IPS-20b (cell line): ENCODE measurements around the gene TXNDC11.

Experiments used
- H3K27ac ChIP-seq: one replicate; pipeline ENCODE4 v1.5.1; 2013; ENCODE audit warnings: low read length
- H3K27me3 ChIP-seq: 2 replicates; pipeline ENCODE4 v1.6.1; 2013; ENCODE audit warnings: mild to moderate bottlenecking, low read length, inconsistent platforms; ENCODE audit not compliant: insufficient read depth
- H3K36me3 ChIP-seq: 2 replicates; pipeline ENCODE4 v1.6.1; 2013; ENCODE audit warnings: low read depth, mild to moderate bottlenecking, inconsistent platforms, low read length, moderate library complexity; ENCODE audit not compliant: insufficient read depth
- H3K4me1 ChIP-seq: 2 replicates; pipeline ENCODE4 v1.6.1; 2013; ENCODE audit warnings: mild to moderate bottlenecking, control low read depth, inconsistent platforms, low read length, moderate library complexity; ENCODE audit not compliant: insufficient read depth
- H3K4me3 ChIP-seq: 2 replicates; pipeline ENCODE4 v1.5.1; 2013; ENCODE audit warnings: mild to moderate bottlenecking, low read length, inconsistent platforms
- H3K9ac ChIP-seq: 2 replicates; pipeline ENCODE4 v1.6.1; 2013; ENCODE audit warnings: low read depth, mild to moderate bottlenecking, inconsistent platforms, low read length, moderate library complexity
- H3K9me3 ChIP-seq: 2 replicates; pipeline ENCODE4 v1.6.1; 2013; ENCODE audit warnings: mild to moderate bottlenecking, low read depth, low read length, inconsistent platforms; ENCODE audit not compliant: insufficient read depth

The TXNDC11 gene

DNA sequence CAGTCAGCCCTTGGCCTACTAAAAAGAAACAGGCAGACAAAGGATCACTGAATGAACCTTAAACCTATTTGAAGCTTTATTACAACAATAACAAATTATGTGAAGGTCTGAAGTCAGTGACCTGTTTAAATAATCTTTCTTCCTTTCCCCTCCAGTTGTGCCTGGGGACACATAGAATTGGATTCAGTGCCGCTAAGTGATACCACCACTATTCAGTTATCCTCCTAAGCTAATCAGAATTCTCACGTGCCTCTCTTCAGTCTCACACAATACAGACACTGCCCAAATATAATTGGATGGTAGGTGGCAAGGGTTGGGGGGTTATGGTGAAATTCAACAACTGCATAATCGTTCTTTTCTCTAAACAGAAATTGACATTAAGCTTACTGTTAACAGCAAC, 11.4 kb downstream of the TXNDC11 start:
- Histone ChIP-seq H3K36me3 (peaks cover 71% of the 10 kb centered on the region), H3K9me3 (no peaks in the 10 kb centered on the region), H3K9ac (no peak overlapping the region), H3K4me3 (no peak overlapping the region), H3K27ac (no peak overlapping the region), H3K4me1 (no peaks in the 10 kb centered on the region), H3K27me3 (no peaks in the 10 kb centered on the region)

DNA sequence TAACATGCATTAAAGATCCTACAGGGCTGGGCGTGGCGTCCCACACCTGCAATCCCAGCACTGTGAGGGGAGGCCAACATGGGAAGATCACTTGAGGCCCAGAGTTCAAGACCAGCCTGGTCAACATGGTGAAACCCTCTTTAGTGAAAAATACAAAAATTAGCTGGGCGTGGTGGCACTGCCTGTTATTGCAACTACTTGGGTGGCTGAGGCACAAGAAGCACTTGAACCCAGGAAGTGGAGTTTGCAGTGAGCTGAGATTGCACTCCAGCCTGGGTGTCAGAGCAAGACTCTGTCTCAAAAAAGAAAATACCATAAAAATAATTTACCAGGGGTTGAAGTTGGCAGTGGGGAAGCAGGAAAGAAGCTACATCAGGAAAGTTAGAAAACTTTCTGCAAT, 12.9 kb downstream of the TXNDC11 start:
- Histone ChIP-seq H3K4me1 (no peaks in the 10 kb centered on the region), H3K27ac (no peak overlapping the region), H3K9me3 (no peaks in the 10 kb centered on the region), H3K9ac (no peak overlapping the region), H3K4me3 (no peak overlapping the region), H3K27me3 (no peaks in the 10 kb centered on the region), H3K36me3 (peaks cover 65% of the 10 kb centered on the region)

DNA sequence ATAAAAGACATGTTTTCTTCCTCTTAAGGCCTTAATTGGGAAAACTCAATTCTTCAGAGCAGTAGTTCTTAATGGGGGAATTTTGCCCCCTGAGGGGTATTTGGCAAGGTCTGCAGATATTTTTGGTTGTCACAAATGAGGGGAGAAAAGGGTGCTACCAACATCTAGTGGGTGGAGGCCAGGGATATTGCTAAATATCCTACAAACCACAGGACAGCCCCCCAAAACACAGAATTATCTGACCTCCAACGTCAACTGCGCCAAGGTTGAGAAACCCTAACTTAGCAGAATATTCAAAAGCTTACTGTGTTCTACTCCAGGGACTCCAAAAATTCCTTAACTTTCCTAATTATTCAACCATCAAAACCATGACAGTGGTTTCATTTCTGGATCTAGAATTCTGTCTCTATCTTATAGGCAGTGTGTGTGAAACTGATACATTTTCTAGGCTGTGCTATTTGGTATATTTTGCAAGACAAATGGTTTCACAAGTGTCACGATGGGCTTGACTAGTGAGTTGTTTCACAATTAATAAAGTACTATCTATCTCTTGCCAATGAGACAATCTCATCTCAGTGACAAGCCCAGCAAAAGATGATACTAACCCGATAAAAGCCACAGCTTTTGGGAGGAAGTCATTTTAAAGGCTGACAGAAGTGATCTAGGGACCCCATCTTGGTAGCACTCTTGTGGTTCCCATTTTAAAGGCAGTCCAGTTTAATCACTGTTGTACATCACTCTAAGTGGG, 14.7 kb downstream of the TXNDC11 start:
- H3K9ac ChIP-seq, result no peak overlapping the region
- H3K4me1 ChIP-seq, result no peaks in the 10 kb centered on the region
- no peak overlapping the region for H3K27ac ChIP-seq
- no peak overlapping the region for H3K4me3 ChIP-seq
- peaks cover 53% of the 10 kb centered on the region for H3K36me3 ChIP-seq
- H3K27me3 ChIP-seq, result no peaks in the 10 kb centered on the region
- H3K9me3 ChIP-seq, result no peaks in the 10 kb centered on the region

- Histone ChIP-seq H3K27ac (no peak overlapping the region), H3K4me3 (no peak overlapping the region), H3K36me3 (peaks cover 43% of the 10 kb centered on the region), H3K9me3 (no peaks in the 10 kb centered on the region), H3K9ac (no peak overlapping the region), H3K4me1 (no peaks in the 10 kb centered on the region), H3K27me3 (no peaks in the 10 kb centered on the region)
Measured at GRCh38 chr16:11726008-11726407, 16.6 kb downstream of the TXNDC11 start.

DNA sequence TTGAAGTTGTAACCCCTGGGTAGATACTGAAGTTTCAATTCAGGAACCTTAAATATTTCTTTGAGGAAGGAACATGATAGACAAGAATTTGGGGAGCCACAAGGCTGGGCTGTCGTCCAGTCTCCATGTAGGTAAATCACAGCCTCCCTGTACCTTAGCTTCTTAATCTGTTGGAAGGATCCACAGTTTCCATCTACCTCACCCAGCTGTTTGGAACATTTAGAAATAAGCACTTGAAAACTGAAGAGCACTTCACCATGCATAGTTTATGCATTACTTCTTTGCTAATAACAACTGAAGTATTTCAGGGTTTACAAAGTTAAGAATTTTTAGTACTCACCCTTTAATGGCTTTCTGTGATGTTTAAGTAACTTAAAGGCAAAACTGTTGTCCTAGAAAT, 17.2 kb downstream of the TXNDC11 start:
- Histone ChIP-seq H3K36me3 (peaks cover 44% of the 10 kb centered on the region), H3K4me3 (no peak overlapping the region), H3K27ac (no peak overlapping the region), H3K4me1 (no peaks in the 10 kb centered on the region), H3K27me3 (no peaks in the 10 kb centered on the region), H3K9me3 (no peaks in the 10 kb centered on the region), H3K9ac (no peak overlapping the region)

GRCh38 chr16:11722468-11722808, 20.2 kb downstream of the TXNDC11 start:
- Histone ChIP-seq H3K4me1 (no peaks in the 10 kb centered on the region), H3K27ac (no peak overlapping the region), H3K27me3 (no peaks in the 10 kb centered on the region), H3K9ac (no peak overlapping the region), H3K36me3 (peaks cover 26% of the 10 kb centered on the region), H3K4me3 (no peak overlapping the region), H3K9me3 (no peaks in the 10 kb centered on the region)

DNA sequence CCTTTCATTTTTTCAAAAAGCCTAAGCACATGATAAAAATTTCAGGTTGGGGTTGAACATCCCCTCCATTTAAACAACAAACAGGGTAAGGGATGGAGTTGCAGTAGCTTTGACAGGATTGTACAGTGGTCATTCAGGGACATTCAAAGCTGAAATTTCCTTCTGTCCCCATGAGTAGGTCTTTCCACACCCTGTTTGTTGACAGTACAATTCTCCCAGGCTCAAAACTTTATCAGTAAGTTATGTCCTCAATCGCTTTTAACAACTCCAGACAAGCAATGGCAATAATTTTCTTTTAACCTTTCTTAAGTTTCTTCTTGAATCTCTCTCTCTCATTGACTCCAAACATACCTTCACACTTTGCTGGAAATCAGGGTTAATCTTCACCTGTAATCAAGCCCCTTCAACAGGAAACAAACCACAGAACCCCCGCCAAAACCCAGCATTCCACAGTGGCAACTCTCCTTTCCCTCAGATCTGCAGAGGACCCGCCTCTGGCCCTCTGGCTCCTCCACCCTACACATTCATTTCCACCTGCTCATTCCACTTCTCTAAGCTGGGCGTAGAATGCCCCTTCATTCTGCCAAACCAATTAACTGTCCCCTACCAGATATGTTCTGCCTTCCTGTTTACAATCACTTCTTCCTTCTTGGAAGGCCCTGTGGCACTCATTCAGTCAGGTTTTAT, 20.7 kb downstream of the TXNDC11 start:
- no peaks in the 10 kb centered on the region for H3K4me1 ChIP-seq
- H3K36me3 ChIP-seq, result peaks cover 26% of the 10 kb centered on the region
- H3K9me3 ChIP-seq, result no peaks in the 10 kb centered on the region
- no peak overlapping the region for H3K27ac ChIP-seq
- no peaks in the 10 kb centered on the region for H3K27me3 ChIP-seq
- no peak overlapping the region for H3K9ac ChIP-seq
- no peak overlapping the region for H3K4me3 ChIP-seq

- no peak overlapping the region for H3K27ac ChIP-seq
- no peaks in the 10 kb centered on the region for H3K27me3 ChIP-seq
- H3K36me3 ChIP-seq, result peaks cover 20% of the 10 kb centered on the region
Measured at GRCh38 chr16:11719762-11720161, 22.9 kb downstream of the TXNDC11 start.

GRCh38 chr16:11719171-11719570, 23.5 kb downstream of the TXNDC11 start:
- Histone ChIP-seq H3K27ac (no peak overlapping the region), H3K4me1 (no peaks in the 10 kb centered on the region), H3K36me3 (peaks cover 20% of the 10 kb centered on the region), H3K4me3 (no peak overlapping the region), H3K27me3 (no peaks in the 10 kb centered on the region), H3K9ac (no peak overlapping the region), H3K9me3 (no peaks in the 10 kb centered on the region)

More at GRCh38 chr16:11719762-11720161, 22.9 kb downstream of the TXNDC11 start:
- H3K9me3 ChIP-seq, result no peaks in the 10 kb centered on the region
- H3K4me1 ChIP-seq, result no peaks in the 10 kb centered on the region
- H3K9ac ChIP-seq, result no peak overlapping the region
- no peak overlapping the region for H3K4me3 ChIP-seq

DNA sequence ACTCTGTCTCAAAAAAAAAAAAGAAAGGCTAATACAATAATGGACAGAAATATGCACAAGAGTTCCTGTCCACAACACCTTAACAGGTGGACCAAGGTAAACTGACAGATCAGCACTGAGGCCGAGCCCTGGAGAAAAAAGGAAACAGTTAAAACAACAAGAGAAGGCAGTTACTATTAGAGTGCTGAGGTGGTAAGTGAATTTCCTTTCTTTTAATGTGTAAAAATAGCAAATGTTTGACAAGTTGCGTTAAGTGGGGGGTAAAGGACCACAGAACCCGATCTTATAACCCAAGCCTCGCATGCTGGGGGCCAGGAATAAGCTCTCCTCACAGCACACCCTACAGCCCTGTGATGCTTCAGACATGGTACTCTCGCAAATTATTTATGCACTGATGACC, 24.8 kb downstream of the TXNDC11 start:
- Histone ChIP-seq H3K9me3 (no peaks in the 10 kb centered on the region), H3K9ac (no peak overlapping the region), H3K36me3 (peaks cover 20% of the 10 kb centered on the region)

DNA sequence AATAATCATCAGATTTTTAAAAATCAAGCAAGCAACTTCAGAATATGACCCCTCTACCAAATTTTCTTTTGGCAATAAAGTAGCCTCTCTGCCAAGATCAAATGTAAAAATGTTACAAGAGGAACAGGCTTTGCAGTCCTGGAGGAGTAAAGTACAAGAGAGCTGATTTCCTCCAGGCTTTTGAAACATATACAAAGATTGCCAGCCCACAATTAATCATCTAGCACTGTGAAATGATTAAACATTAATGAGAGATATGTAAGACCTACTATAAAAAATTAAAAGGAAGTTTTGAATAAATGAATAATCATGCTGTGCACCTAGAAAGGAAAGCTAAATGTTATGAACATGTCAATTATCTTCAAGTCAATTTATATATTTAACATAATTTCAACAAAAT, 26.3 kb downstream of the TXNDC11 start:
- no peaks in the 10 kb centered on the region for H3K9me3 ChIP-seq
- no peaks in the 10 kb centered on the region for H3K4me1 ChIP-seq
- H3K9ac ChIP-seq, result no peak overlapping the region
- H3K27me3 ChIP-seq, result no peaks in the 10 kb centered on the region
- no peak overlapping the region for H3K27ac ChIP-seq
- peaks cover 15% of the 10 kb centered on the region for H3K36me3 ChIP-seq
- H3K4me3 ChIP-seq, result no peak overlapping the region

More for the DNA sequence above, 24.8 kb downstream of the TXNDC11 start:
- no peak overlapping the region for H3K4me3 ChIP-seq
- no peaks in the 10 kb centered on the region for H3K4me1 ChIP-seq
- no peaks in the 10 kb centered on the region for H3K27me3 ChIP-seq
- no peak overlapping the region for H3K27ac ChIP-seq

GRCh38 chr16:11715246-11715947, 27.3 kb downstream of the TXNDC11 start:
- Histone ChIP-seq H3K27ac (no peak overlapping the region), H3K4me3 (no peak overlapping the region), H3K36me3 (peaks cover 8% of the 10 kb centered on the region), H3K4me1 (no peaks in the 10 kb centered on the region), H3K27me3 (no peaks in the 10 kb centered on the region), H3K9ac (no peak overlapping the region), H3K9me3 (no peaks in the 10 kb centered on the region)
